Upper lobe of right lung (tissue), 1 donor: ENCODE measurements around the gene TAOK1. TPM values are rescaled to one million over a fixed set of nuclear protein-coding genes. Genes with fewer than 3 reads are reported as not detected.
"Not testable (repeated sequence)": the region's sequence is repeated elsewhere in the genome, so short reads cannot be mapped to it uniquely, and the experiment has no call there.

Experiments
- ATAC-seq: fragments of 200-7000 bp; cut with Tn5 transposase; one replicate; pipeline ENCODE4 v1.9.1; 2020; ENCODE audit warnings: mild to moderate bottlenecking, moderate library complexity
- DNase-seq: peaks from one replicate; pipeline ENCODE4 v3.0.0-alpha.2; 2020
- H3K27ac ChIP-seq: fragments of 200-600 bp; one replicate; pipeline ENCODE4 v1.8.0; 2022
- H3K27me3 ChIP-seq: fragments of 200-600 bp; one replicate; pipeline ENCODE4 v1.8.0; 2022; ENCODE audit warnings: mild to moderate bottlenecking
- H3K36me3 ChIP-seq: fragments of 200-600 bp; one replicate; pipeline ENCODE4 v1.8.0; 2022
- H3K4me1 ChIP-seq: fragments of 200-600 bp; one replicate; pipeline ENCODE4 v1.8.0; 2022
- H3K4me3 ChIP-seq: fragments of 200-600 bp; one replicate; pipeline ENCODE4 v1.8.0; 2022; ENCODE audit warnings: mild to moderate bottlenecking
- H3K9me3 ChIP-seq: fragments of 200-600 bp; one replicate; pipeline ENCODE4 v1.8.0; 2022
- intact Hi-C: fragments of 100-400 bp; cut with DNase I; formaldehyde crosslinking; loops from one replicate; pipeline ENCODE4 v1.11.0; 2022
- long read RNA-seq: library from polyadenylated mRNA; unstranded; transcript quantifications from one replicate; pipeline ENCODE4 v2.0.0, GENCODE V29; 2021
- total RNA-seq: library from RNA; stranded (reverse); fragmentation: NEBNext Ultra II Directional; extraction: Animal tissue kit (Norgen Biotek cat#: 25700); gene quantifications from one replicate; pipeline ENCODE4 v1.2.1, GENCODE V29; 2021
- TF ChIP-seq, protein P1 (sequence below): fragments of 200-600 bp; IDR thresholded peaks from one replicate; pipeline ENCODE4 v1.8.0; 2022; ENCODE audit warnings: antibody characterized with exemption
- donor health status: DM: no; HTN: yes; CAD: no; lungs with severe emphysema.

The TAOK1 gene
- 60.2 TPM for total RNA-seq
- long read RNA-seq, partial matches to known transcripts: 1 of 11 reads
- long read RNA-seq, other reads (novel, unspliced or antisense): 10 of 11 reads

GRCh38 chr17:29389982-29390850 is at the start of gene TAOK1:
Gene TAOK1, plus strand, starts transcription at chr17:29390363. Its CDS starts 61,186 bp downstream, at chr17:29451549.
- Histone ChIP-seq H3K27ac (peak within 1 kb of the TSS; percentile 97), H3K36me3 (no peaks in the 10 kb centered on the region), H3K4me3 (peak within 1 kb of the TSS; percentile 90), H3K27me3 (no peaks in the 10 kb centered on the region), H3K9me3 (no peaks in the 10 kb centered on the region), H3K4me1 (peaks cover 26% of the 10 kb centered on the region)
- DNase-seq: peak; percentile 100
- intact Hi-C loops: no loop called here
- TF ChIP-seq, protein P1, sequence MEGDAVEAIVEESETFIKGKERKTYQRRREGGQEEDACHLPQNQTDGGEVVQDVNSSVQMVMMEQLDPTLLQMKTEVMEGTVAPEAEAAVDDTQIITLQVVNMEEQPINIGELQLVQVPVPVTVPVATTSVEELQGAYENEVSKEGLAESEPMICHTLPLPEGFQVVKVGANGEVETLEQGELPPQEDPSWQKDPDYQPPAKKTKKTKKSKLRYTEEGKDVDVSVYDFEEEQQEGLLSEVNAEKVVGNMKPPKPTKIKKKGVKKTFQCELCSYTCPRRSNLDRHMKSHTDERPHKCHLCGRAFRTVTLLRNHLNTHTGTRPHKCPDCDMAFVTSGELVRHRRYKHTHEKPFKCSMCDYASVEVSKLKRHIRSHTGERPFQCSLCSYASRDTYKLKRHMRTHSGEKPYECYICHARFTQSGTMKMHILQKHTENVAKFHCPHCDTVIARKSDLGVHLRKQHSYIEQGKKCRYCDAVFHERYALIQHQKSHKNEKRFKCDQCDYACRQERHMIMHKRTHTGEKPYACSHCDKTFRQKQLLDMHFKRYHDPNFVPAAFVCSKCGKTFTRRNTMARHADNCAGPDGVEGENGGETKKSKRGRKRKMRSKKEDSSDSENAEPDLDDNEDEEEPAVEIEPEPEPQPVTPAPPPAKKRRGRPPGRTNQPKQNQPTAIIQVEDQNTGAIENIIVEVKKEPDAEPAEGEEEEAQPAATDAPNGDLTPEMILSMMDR: no peak
- ATAC-seq: peak; percentile 98

GRCh38 chr17:29341726-29342125 is 48.4 kb upstream of the TAOK1 start:
- no peaks in the 10 kb centered on the region for H3K4me1 ChIP-seq
- intact Hi-C loops: no loop called here
- H3K4me3 ChIP-seq: no peak overlapping the region
- no peak for DNase-seq
- H3K9me3 ChIP-seq: no peaks in the 10 kb centered on the region
- TF ChIP-seq, protein P1: no peak
- H3K36me3 ChIP-seq: no peaks in the 10 kb centered on the region
- ATAC-seq: no peak
- no peak overlapping the region for H3K27ac ChIP-seq
- H3K27me3 ChIP-seq: no peaks in the 10 kb centered on the region

DNA sequence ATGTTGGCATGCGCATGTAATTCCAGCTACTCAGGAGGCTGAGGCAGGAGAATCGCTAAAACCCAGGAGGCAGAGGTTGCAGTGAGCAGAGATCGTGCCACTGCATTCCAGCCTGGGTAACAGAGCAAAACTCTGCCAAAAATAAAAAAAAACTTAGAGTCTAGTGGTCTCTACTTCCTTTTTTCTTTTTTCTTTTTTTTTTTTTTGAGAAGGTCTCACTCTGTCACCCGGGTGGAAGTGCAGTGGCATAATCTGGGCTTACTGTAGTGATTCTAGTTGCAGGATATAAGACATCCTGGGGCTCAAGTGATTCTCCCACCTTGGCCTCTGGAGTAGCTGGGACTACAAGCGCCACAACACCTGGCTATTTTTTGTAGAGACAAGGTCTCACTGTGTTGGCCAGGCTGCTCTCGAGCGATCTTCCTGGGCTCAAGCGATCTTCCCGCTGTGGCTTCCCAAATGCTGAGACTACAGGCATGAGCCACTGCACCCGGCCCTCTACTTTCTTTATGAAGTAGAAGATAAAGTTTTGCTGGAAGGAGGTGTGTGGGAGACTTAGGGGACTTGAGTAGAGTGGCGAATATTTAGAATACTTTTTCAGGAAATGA is 47.9 kb upstream of the TAOK1 start:
- Histone ChIP-seq H3K4me1 (no peaks in the 10 kb centered on the region), H3K36me3 (no peaks in the 10 kb centered on the region), H3K27ac (no peak overlapping the region), H3K9me3 (no peaks in the 10 kb centered on the region), H3K27me3 (no peaks in the 10 kb centered on the region), H3K4me3 (no peak overlapping the region)
- DNase-seq: no peak
- intact Hi-C loops: no loop called here
- ATAC-seq: no peak
- TF ChIP-seq, protein P1: no peak

- H3K9me3 ChIP-seq: no peaks in the 10 kb centered on the region
- H3K27ac ChIP-seq: no peak overlapping the region
- intact Hi-C loops: no loop called here
- H3K36me3 ChIP-seq: no peaks in the 10 kb centered on the region
- no peak for ATAC-seq
- TF ChIP-seq, protein P1: no peak
- DNase-seq: no peak
- H3K27me3 ChIP-seq: no peaks in the 10 kb centered on the region
- no peaks in the 10 kb centered on the region for H3K4me1 ChIP-seq
- H3K4me3 ChIP-seq: no peak overlapping the region
Observed at GRCh38 chr17:29344201-29344856, 45.8 kb upstream of the TAOK1 start.

GRCh38 chr17:29345066-29345465 is 45.1 kb upstream of the TAOK1 start:
- Histone ChIP-seq H3K4me3 (no peak overlapping the region), H3K36me3 (no peaks in the 10 kb centered on the region), H3K4me1 (no peaks in the 10 kb centered on the region), H3K27ac (no peak overlapping the region), H3K9me3 (no peaks in the 10 kb centered on the region), H3K27me3 (no peaks in the 10 kb centered on the region)
- ATAC-seq (no peak), DNase-seq (no peak)
- intact Hi-C loops: no loop called here
- TF ChIP-seq, protein P1: no peak

DNA sequence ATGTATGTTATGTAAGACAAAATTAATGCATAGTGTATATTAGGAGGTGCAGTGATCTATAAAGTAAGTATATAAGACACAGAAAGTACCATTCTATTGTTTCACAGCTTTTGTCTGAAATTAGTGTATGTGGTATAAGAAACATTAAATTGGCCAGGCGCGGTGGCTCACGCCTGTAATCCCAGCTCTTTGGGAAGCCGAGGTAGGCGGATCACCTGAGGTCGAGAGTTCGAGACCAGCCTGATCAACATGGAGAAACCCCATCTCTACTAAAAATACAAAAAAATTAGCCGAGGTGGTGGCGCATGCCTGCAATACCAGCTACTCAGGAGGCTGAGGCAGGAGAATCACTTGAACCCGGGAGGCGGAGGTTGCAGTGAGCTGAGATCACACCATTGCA is 44.7 kb upstream of the TAOK1 start:
- DNase-seq, H3K9me3 ChIP-seq, H3K27ac ChIP-seq, H3K4me1 ChIP-seq, intact Hi-C loops, H3K4me3 ChIP-seq, H3K36me3 ChIP-seq, H3K27me3 ChIP-seq, ATAC-seq: not testable (repeated sequence)
